Fibroblast of pulmonary artery (primary cell): ENCODE results near the gene TFF1.

ENCODE experiments used
- DNase-seq: peaks from one replicate; pipeline ENCODE4 v3.0.0-alpha.2; 2010; ENCODE audit warnings: low read depth
- H3K4me3 ChIP-seq: replicated peaks from 2 replicates; pipeline ENCODE4 v1.5.1; 2011; ENCODE audit warnings: low read depth, mild to moderate bottlenecking, control low read depth, low read length, moderate library complexity
- CTCF ChIP-seq: IDR thresholded peaks from 2 replicates; pipeline ENCODE4 v1.5.1; 2011; ENCODE audit warnings: mild to moderate bottlenecking, control low read depth, low read length, inconsistent platforms; ENCODE audit errors: missing control alignments

TFF1 gene

GRCh38 chr21:42341776-42342542 lies 24.4 kb downstream of the TFF1 start:
- no peak overlapping the region for H3K4me3 ChIP-seq
- no peak for TF ChIP-seq CTCF
- DNase-seq, result no peak

GRCh38 chr21:42340187-42341050 lies 25.9 kb downstream of the TFF1 start:
- H3K4me3 ChIP-seq, result no peak overlapping the region
- DNase-seq, result no peak
- no peak for TF ChIP-seq CTCF

- TF ChIP-seq CTCF, result no peak
- DNase-seq, result no peak
- no peak overlapping the region for H3K4me3 ChIP-seq
Observed at GRCh38 chr21:42338729-42339715, 27.3 kb downstream of the TFF1 start.

- H3K4me3 ChIP-seq, result no peak overlapping the region
- TF ChIP-seq CTCF, result peak; percentile 73
- DNase-seq, result peak; percentile 61
Observed at GRCh38 chr21:42337830-42338728, 28.3 kb downstream of the TFF1 start.

GRCh38 chr21:42337276-42337675 lies 29.1 kb downstream of the TFF1 start:
- no peak overlapping the region for H3K4me3 ChIP-seq
- no peak for TF ChIP-seq CTCF
- no peak for DNase-seq
